Measurements from ENCODE around the gene RUNX3.

The RUNX3 gene

GRCh38 chr1:24925082-24925779, 4.8 kb downstream of the RUNX3 start:
- no peak for FAIRE-seq
- no peak for DNase-seq (ENCODE audit: insufficient read length, low spot score)
- TF ChIP-seq POLR2A (IDR thresholded peaks at IDR 0.05; ENCODE audit: low read depth, low read length) = no peak

GRCh38 chr1:24923485-24924113, 6.5 kb downstream of the RUNX3 start:
- DNase-seq (ENCODE audit: insufficient read length, low spot score) (no peak), FAIRE-seq (no peak)
- TF ChIP-seq POLR2A (IDR thresholded peaks at IDR 0.05; ENCODE audit: low read depth, low read length) = no peak

- DNase-seq (ENCODE audit: insufficient read length, low spot score) = no peak
- no peak for TF ChIP-seq POLR2A (IDR thresholded peaks at IDR 0.05; ENCODE audit: low read depth, low read length)
Measured at GRCh38 chr1:24921938-24922662, 8.0 kb downstream of the RUNX3 start.

GRCh38 chr1:24921412-24921811, 8.7 kb downstream of the RUNX3 start:
- DNase-seq (ENCODE audit: insufficient read length, low spot score) (no peak), FAIRE-seq (no peak)
- TF ChIP-seq POLR2A (IDR thresholded peaks at IDR 0.05; ENCODE audit: low read depth, low read length) = no peak

More at GRCh38 chr1:24921938-24922662, 8.0 kb downstream of the RUNX3 start:
- no peak for FAIRE-seq

- no peak for DNase-seq (ENCODE audit: insufficient read length, low spot score)
- no peak for FAIRE-seq
- no peak for TF ChIP-seq POLR2A (IDR thresholded peaks at IDR 0.05; ENCODE audit: low read depth, low read length)
Measured at GRCh38 chr1:24920533-24920925, 9.5 kb downstream of the RUNX3 start.

GRCh38 chr1:24919791-24920532, 10.1 kb downstream of the RUNX3 start:
- no peak for FAIRE-seq
- no peak for DNase-seq (ENCODE audit: insufficient read length, low spot score)
- TF ChIP-seq POLR2A (IDR thresholded peaks at IDR 0.05; ENCODE audit: low read depth, low read length) = no peak

- DNase-seq (ENCODE audit: insufficient read length, low spot score) (no peak), FAIRE-seq (no peak)
- TF ChIP-seq POLR2A (IDR thresholded peaks at IDR 0.05; ENCODE audit: low read depth, low read length) = no peak
Measured at GRCh38 chr1:24918995-24919605, 11.0 kb downstream of the RUNX3 start.

- TF ChIP-seq POLR2A (IDR thresholded peaks at IDR 0.05; ENCODE audit: low read depth, low read length) = no peak
- FAIRE-seq (no peak), DNase-seq (ENCODE audit: insufficient read length, low spot score) (no peak)
Measured at GRCh38 chr1:24918370-24918769, 11.7 kb downstream of the RUNX3 start.

GRCh38 chr1:24917327-24918074, 12.6 kb downstream of the RUNX3 start:
- TF ChIP-seq POLR2A (IDR thresholded peaks at IDR 0.05; ENCODE audit: low read depth, low read length) = no peak
- no peak for DNase-seq (ENCODE audit: insufficient read length, low spot score)
- FAIRE-seq = no peak

GRCh38 chr1:24915816-24916602, 14.1 kb downstream of the RUNX3 start:
- FAIRE-seq = no peak
- DNase-seq (ENCODE audit: insufficient read length, low spot score) = no peak
- TF ChIP-seq POLR2A (IDR thresholded peaks at IDR 0.05; ENCODE audit: low read depth, low read length) = no peak

- TF ChIP-seq POLR2A (IDR thresholded peaks at IDR 0.05; ENCODE audit: low read depth, low read length) = no peak
- FAIRE-seq (no peak), DNase-seq (ENCODE audit: insufficient read length, low spot score) (peak; percentile 58)
Measured at GRCh38 chr1:24914226-24915069, 15.6 kb downstream of the RUNX3 start.
